ENCODE measurements around the gene GABRG3.
A peak's percentile ranks its signal among the peaks of the same experiment; 100 is the strongest.
"Not testable (repeated sequence)": the region's sequence is repeated elsewhere in the genome, so short reads cannot be mapped to it uniquely, and the experiment has no call there.

The GABRG3 gene

GRCh38 chr15:27328186-27328585 is 357.2 kb downstream of the GABRG3 start:
- TF ChIP-seq JUND (IDR thresholded peaks at IDR 0.05; ENCODE audit: low read depth): no peak
- no peak for DNase-seq (ENCODE audit: low read depth in 1 of 2, low spot score in 1 of 2)
- in situ Hi-C loops (cut with HindIII; ENCODE audit: low pct_unique_long_range_greater_than_20kb, low sequenced_read_pairs): no loop called here

- in situ Hi-C loops (cut with HindIII; ENCODE audit: low pct_unique_long_range_greater_than_20kb, low sequenced_read_pairs): no loop called here
- no peak for TF ChIP-seq JUND (IDR thresholded peaks at IDR 0.05; ENCODE audit: low read depth)
- no peak for DNase-seq (ENCODE audit: low read depth in 1 of 2, low spot score in 1 of 2)
These were observed 357.6 kb downstream of the GABRG3 start for GRCh38 chr15:27328608-27329007.

GRCh38 chr15:27330326-27330725 is 359.3 kb downstream of the GABRG3 start:
- in situ Hi-C loops (cut with HindIII; ENCODE audit: low pct_unique_long_range_greater_than_20kb, low sequenced_read_pairs): no loop called here
- TF ChIP-seq JUND (IDR thresholded peaks at IDR 0.05; ENCODE audit: low read depth): no peak
- DNase-seq (ENCODE audit: low read depth in 1 of 2, low spot score in 1 of 2): no peak

- in situ Hi-C loops (cut with HindIII; ENCODE audit: low pct_unique_long_range_greater_than_20kb, low sequenced_read_pairs): no loop called here
- TF ChIP-seq JUND (IDR thresholded peaks at IDR 0.05; ENCODE audit: low read depth): no peak
- no peak for DNase-seq (ENCODE audit: low read depth in 1 of 2, low spot score in 1 of 2)
These were observed 365.7 kb downstream of the GABRG3 start for GRCh38 chr15:27336676-27337075.

GRCh38 chr15:27339138-27339537 is 368.2 kb downstream of the GABRG3 start:
- peak in 1 of 2 experiments; percentile 50 for DNase-seq (ENCODE audit: low read depth in 1 of 2, low spot score in 1 of 2)
- no peak for TF ChIP-seq JUND (IDR thresholded peaks at IDR 0.05; ENCODE audit: low read depth)
- in situ Hi-C loops (cut with HindIII; ENCODE audit: low pct_unique_long_range_greater_than_20kb, low sequenced_read_pairs): no loop called here

- in situ Hi-C loops (cut with HindIII; ENCODE audit: low pct_unique_long_range_greater_than_20kb, low sequenced_read_pairs): no loop called here
- DNase-seq (ENCODE audit: low read depth in 1 of 2, low spot score in 1 of 2): no peak
- no peak for TF ChIP-seq JUND (IDR thresholded peaks at IDR 0.05; ENCODE audit: low read depth)
These were observed 370.9 kb downstream of the GABRG3 start for GRCh38 chr15:27341780-27342343.

GRCh38 chr15:27342991-27343390 is 372.0 kb downstream of the GABRG3 start:
- no peak for TF ChIP-seq JUND (IDR thresholded peaks at IDR 0.05; ENCODE audit: low read depth)
- in situ Hi-C loops (cut with HindIII; ENCODE audit: low pct_unique_long_range_greater_than_20kb, low sequenced_read_pairs): no loop called here
- DNase-seq (ENCODE audit: low read depth in 1 of 2, low spot score in 1 of 2): no peak

- TF ChIP-seq JUND (IDR thresholded peaks at IDR 0.05; ENCODE audit: low read depth): no peak
- in situ Hi-C loops (cut with HindIII; ENCODE audit: low pct_unique_long_range_greater_than_20kb, low sequenced_read_pairs): no loop called here
- DNase-seq (ENCODE audit: low read depth in 1 of 2, low spot score in 1 of 2): no peak
These were observed 381.2 kb downstream of the GABRG3 start for GRCh38 chr15:27352136-27352535.

GRCh38 chr15:27353856-27354255 is 382.9 kb downstream of the GABRG3 start:
- in situ Hi-C loops (cut with HindIII; ENCODE audit: low pct_unique_long_range_greater_than_20kb, low sequenced_read_pairs): no loop called here
- DNase-seq (ENCODE audit: low read depth in 1 of 2, low spot score in 1 of 2): no peak
- TF ChIP-seq JUND (IDR thresholded peaks at IDR 0.05; ENCODE audit: low read depth): no peak

GRCh38 chr15:27358751-27359434 is 387.9 kb downstream of the GABRG3 start:
- in situ Hi-C loops (cut with HindIII; ENCODE audit: low pct_unique_long_range_greater_than_20kb, low sequenced_read_pairs): no loop called here
- peak in 1 of 2 experiments; percentile 37 for DNase-seq (ENCODE audit: low read depth in 1 of 2, low spot score in 1 of 2)
- no peak for TF ChIP-seq JUND (IDR thresholded peaks at IDR 0.05; ENCODE audit: low read depth)

GRCh38 chr15:27359586-27359985 is 388.6 kb downstream of the GABRG3 start:
- in situ Hi-C loops (cut with HindIII; ENCODE audit: low pct_unique_long_range_greater_than_20kb, low sequenced_read_pairs): no loop called here
- no peak for TF ChIP-seq JUND (IDR thresholded peaks at IDR 0.05; ENCODE audit: low read depth)

GRCh38 chr15:27360316-27360715 is 389.3 kb downstream of the GABRG3 start:
- DNase-seq (ENCODE audit: low read depth in 1 of 2, low spot score in 1 of 2): no peak
- TF ChIP-seq JUND (IDR thresholded peaks at IDR 0.05; ENCODE audit: low read depth): no peak
- in situ Hi-C loops (cut with HindIII; ENCODE audit: low pct_unique_long_range_greater_than_20kb, low sequenced_read_pairs): no loop called here

More at GRCh38 chr15:27359586-27359985, 388.6 kb downstream of the GABRG3 start:
- DNase-seq (ENCODE audit: low read depth in 1 of 2, low spot score in 1 of 2): no peak

GRCh38 chr15:27361438-27361837 is 390.5 kb downstream of the GABRG3 start:
- in situ Hi-C loops (cut with HindIII; ENCODE audit: low pct_unique_long_range_greater_than_20kb, low sequenced_read_pairs): no loop called here
- no peak for TF ChIP-seq JUND (IDR thresholded peaks at IDR 0.05; ENCODE audit: low read depth)

GRCh38 chr15:27365456-27365855 is 394.5 kb downstream of the GABRG3 start:
- no peak for TF ChIP-seq JUND (IDR thresholded peaks at IDR 0.05; ENCODE audit: low read depth)
- in situ Hi-C loops (cut with HindIII; ENCODE audit: low pct_unique_long_range_greater_than_20kb, low sequenced_read_pairs): no loop called here

More at GRCh38 chr15:27361438-27361837, 390.5 kb downstream of the GABRG3 start:
- DNase-seq (ENCODE audit: low read depth in 1 of 2, low spot score in 1 of 2): no peak

GRCh38 chr15:27377391-27377790 is 406.4 kb downstream of the GABRG3 start:
- in situ Hi-C loops (cut with HindIII; ENCODE audit: low pct_unique_long_range_greater_than_20kb, low sequenced_read_pairs); DNase-seq (ENCODE audit: low read depth in 1 of 2, low spot score in 1 of 2): not testable (repeated sequence)

More at GRCh38 chr15:27365456-27365855, 394.5 kb downstream of the GABRG3 start:
- DNase-seq (ENCODE audit: low read depth in 1 of 2, low spot score in 1 of 2): no peak

Measured in T47D (cell line).